ENCODE data around the gene CCDC187.
A peak's percentile ranks its signal among the peaks of the same experiment; 100 is the strongest.
"Not testable (repeated sequence)": the region's sequence is repeated elsewhere in the genome, so short reads cannot be mapped to it uniquely, and the experiment has no call there.

Gene CCDC187

GRCh38 chr9:136267261-136268111, 36.4 kb downstream of the CCDC187 start:
- peak; percentile 95 for FAIRE-seq

GRCh38 chr9:136266641-136267040, 37.3 kb downstream of the CCDC187 start:
- not testable (repeated sequence) for FAIRE-seq

More at GRCh38 chr9:136267261-136268111, 36.4 kb downstream of the CCDC187 start:
- peak; percentile 99 for DNase-seq (ENCODE audit: insufficient read length, low spot score)
- no peak for TF ChIP-seq SPI1 (IDR thresholded peaks at IDR 0.05; ENCODE audit: low read depth, low read length)
- TF ChIP-seq POLR2A (IDR thresholded peaks at IDR 0.05; ENCODE audit: low read depth, low read length), result 0 out of 2 replicates have a peak, but pooled peaks have one; percentile 38
- no peak for TF ChIP-seq POU2F2 (IDR thresholded peaks at IDR 0.05; ENCODE audit: low read depth, low read length)
- TF ChIP-seq PAX5 (IDR thresholded peaks at IDR 0.05; ENCODE audit: insufficient read depth, low read length, severe bottlenecking), result no peak
- TF ChIP-seq TAF1 (IDR thresholded peaks at IDR 0.05; ENCODE audit: low read depth, low read length), result peak; percentile 46; the same call in 1 of the 2 replicates
- peak; percentile 50; the same call in 1 of the 2 replicates for TF ChIP-seq POLR2AphosphoS5 (IDR thresholded peaks at IDR 0.05; ENCODE audit: low read depth, low read length)

GRCh38 chr9:136265561-136266355, 38.1 kb downstream of the CCDC187 start:
- FAIRE-seq (no peak), DNase-seq (ENCODE audit: insufficient read length, low spot score) (no peak)
- TF ChIP-seq PAX5 (IDR thresholded peaks at IDR 0.05; ENCODE audit: insufficient read depth, low read length, severe bottlenecking), result no peak
- no peak for TF ChIP-seq SPI1 (IDR thresholded peaks at IDR 0.05; ENCODE audit: low read depth, low read length)
- TF ChIP-seq POLR2A (IDR thresholded peaks at IDR 0.05; ENCODE audit: low read depth, low read length), result no peak
- TF ChIP-seq POLR2AphosphoS5 (IDR thresholded peaks at IDR 0.05; ENCODE audit: low read depth, low read length), result no peak
- no peak for TF ChIP-seq POU2F2 (IDR thresholded peaks at IDR 0.05; ENCODE audit: low read depth, low read length)
- no peak for TF ChIP-seq TAF1 (IDR thresholded peaks at IDR 0.05; ENCODE audit: low read depth, low read length)

More at GRCh38 chr9:136266641-136267040, 37.3 kb downstream of the CCDC187 start:
- not testable (repeated sequence) for DNase-seq (ENCODE audit: insufficient read length, low spot score)

GRCh38 chr9:136264441-136265405, 39.2 kb downstream of the CCDC187 start:
- FAIRE-seq, result no peak
- TF ChIP-seq PAX5 (IDR thresholded peaks at IDR 0.05; ENCODE audit: insufficient read depth, low read length, severe bottlenecking), result no peak
- no peak for TF ChIP-seq POU2F2 (IDR thresholded peaks at IDR 0.05; ENCODE audit: low read depth, low read length)
- TF ChIP-seq POLR2AphosphoS5 (IDR thresholded peaks at IDR 0.05; ENCODE audit: low read depth, low read length), result no peak
- TF ChIP-seq POLR2A (IDR thresholded peaks at IDR 0.05; ENCODE audit: low read depth, low read length), result no peak
- no peak for TF ChIP-seq SPI1 (IDR thresholded peaks at IDR 0.05; ENCODE audit: low read depth, low read length)
- no peak for TF ChIP-seq TAF1 (IDR thresholded peaks at IDR 0.05; ENCODE audit: low read depth, low read length)
- DNase-seq (ENCODE audit: insufficient read length, low spot score), result no peak

GRCh38 chr9:136264031-136264430, 39.9 kb downstream of the CCDC187 start:
- FAIRE-seq (no peak), DNase-seq (ENCODE audit: insufficient read length, low spot score) (no peak)

GRCh38 chr9:136262671-136263178, 41.2 kb downstream of the CCDC187 start:
- TF ChIP-seq PAX5 (IDR thresholded peaks at IDR 0.05; ENCODE audit: insufficient read depth, low read length, severe bottlenecking), result no peak
- no peak for TF ChIP-seq TAF1 (IDR thresholded peaks at IDR 0.05; ENCODE audit: low read depth, low read length)
- TF ChIP-seq POU2F2 (IDR thresholded peaks at IDR 0.05; ENCODE audit: low read depth, low read length), result no peak
- no peak for TF ChIP-seq SPI1 (IDR thresholded peaks at IDR 0.05; ENCODE audit: low read depth, low read length)
- TF ChIP-seq POLR2A (IDR thresholded peaks at IDR 0.05; ENCODE audit: low read depth, low read length), result no peak
- TF ChIP-seq POLR2AphosphoS5 (IDR thresholded peaks at IDR 0.05; ENCODE audit: low read depth, low read length), result no peak
- FAIRE-seq, result no peak
- no peak for DNase-seq (ENCODE audit: insufficient read length, low spot score)

More at GRCh38 chr9:136264031-136264430, 39.9 kb downstream of the CCDC187 start:
- TF ChIP-seq PAX5 (IDR thresholded peaks at IDR 0.05; ENCODE audit: insufficient read depth, low read length, severe bottlenecking), result no peak
- TF ChIP-seq SPI1 (IDR thresholded peaks at IDR 0.05; ENCODE audit: low read depth, low read length), result no peak
- no peak for TF ChIP-seq POLR2A (IDR thresholded peaks at IDR 0.05; ENCODE audit: low read depth, low read length)
- no peak for TF ChIP-seq TAF1 (IDR thresholded peaks at IDR 0.05; ENCODE audit: low read depth, low read length)
- no peak for TF ChIP-seq POLR2AphosphoS5 (IDR thresholded peaks at IDR 0.05; ENCODE audit: low read depth, low read length)
- TF ChIP-seq POU2F2 (IDR thresholded peaks at IDR 0.05; ENCODE audit: low read depth, low read length), result no peak

GRCh38 chr9:136261686-136262430, 42.0 kb downstream of the CCDC187 start:
- FAIRE-seq, result no peak
- DNase-seq (ENCODE audit: insufficient read length, low spot score), result no peak
- TF ChIP-seq POLR2AphosphoS5 (IDR thresholded peaks at IDR 0.05; ENCODE audit: low read depth, low read length) (no peak), POU2F2 (IDR thresholded peaks at IDR 0.05; ENCODE audit: low read depth, low read length) (no peak), POLR2A (IDR thresholded peaks at IDR 0.05; ENCODE audit: low read depth, low read length) (no peak), SPI1 (IDR thresholded peaks at IDR 0.05; ENCODE audit: low read depth, low read length) (no peak), TAF1 (IDR thresholded peaks at IDR 0.05; ENCODE audit: low read depth, low read length) (no peak), PAX5 (IDR thresholded peaks at IDR 0.05; ENCODE audit: insufficient read depth, low read length, severe bottlenecking) (no peak)

All from GM12891 (cell line).